GM19372 (cell line): ENCODE results near the gene OIP5.
"Not testable (repeated sequence)": the region's sequence is repeated elsewhere in the genome, so short reads cannot be mapped to it uniquely, and the experiment has no call there.

Experiments
- ATAC-seq: cut with Tn5 transposase; IDR thresholded peaks from one replicate; pipeline ENCODE4 v1.9.1; 2021; ENCODE audit warnings: mild to moderate bottlenecking, low read depth, moderate library complexity; ENCODE audit not compliant: unreplicated experiment

OIP5 gene

GRCh38 chr15:41304149-41304770, 28.1 kb downstream of the OIP5 start:
- ATAC-seq = no peak

DNA sequence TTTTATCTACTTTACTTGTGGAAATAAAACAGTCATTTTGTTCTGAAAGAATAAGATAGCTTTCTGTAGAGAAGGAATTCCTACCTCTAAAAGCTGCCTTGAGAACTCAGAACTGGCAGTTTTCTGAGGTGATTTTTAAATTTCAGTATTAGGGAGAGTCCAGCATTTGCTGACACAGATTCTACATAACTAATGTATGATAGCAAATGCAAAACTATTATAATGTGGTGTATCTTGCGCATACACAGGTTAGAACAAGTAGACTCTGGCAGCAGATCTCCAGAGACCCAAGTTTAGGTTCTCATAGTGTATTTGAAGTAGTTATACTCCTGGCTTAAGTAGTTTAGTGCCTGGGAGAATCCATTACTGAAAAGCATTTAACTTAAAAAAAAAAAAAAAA, 30.8 kb downstream of the OIP5 start:
- no peak for ATAC-seq

GRCh38 chr15:41301139-41301538, 31.3 kb downstream of the OIP5 start:
- not testable (repeated sequence) for ATAC-seq

- no peak for ATAC-seq
Measured at GRCh38 chr15:41292521-41292920, 39.9 kb downstream of the OIP5 start.

- no peak for ATAC-seq
Measured at GRCh38 chr15:41291065-41291631, 41.2 kb downstream of the OIP5 start.

DNA sequence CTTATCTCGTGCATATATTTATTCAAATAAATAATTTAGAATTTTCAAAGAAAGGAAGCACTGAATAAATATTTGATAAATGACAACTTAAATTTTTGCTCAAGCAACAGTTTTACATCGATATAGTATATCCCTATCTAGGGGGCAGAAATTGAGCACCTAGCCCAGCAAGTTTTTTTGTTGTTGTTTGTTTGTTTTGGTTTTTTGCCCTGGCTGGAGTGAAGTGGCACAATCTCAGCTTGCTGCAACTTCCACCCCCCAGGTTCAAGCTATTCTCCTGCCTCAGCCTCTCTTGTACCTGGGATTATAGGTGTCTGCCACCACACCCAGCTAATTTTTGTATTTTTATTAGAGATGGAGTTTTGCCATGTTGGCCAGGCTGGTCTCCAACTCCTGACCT, 42.4 kb downstream of the OIP5 start:
- ATAC-seq = no peak

- ATAC-seq = no peak
Measured at GRCh38 chr15:41288464-41288863, 43.9 kb downstream of the OIP5 start.

DNA sequence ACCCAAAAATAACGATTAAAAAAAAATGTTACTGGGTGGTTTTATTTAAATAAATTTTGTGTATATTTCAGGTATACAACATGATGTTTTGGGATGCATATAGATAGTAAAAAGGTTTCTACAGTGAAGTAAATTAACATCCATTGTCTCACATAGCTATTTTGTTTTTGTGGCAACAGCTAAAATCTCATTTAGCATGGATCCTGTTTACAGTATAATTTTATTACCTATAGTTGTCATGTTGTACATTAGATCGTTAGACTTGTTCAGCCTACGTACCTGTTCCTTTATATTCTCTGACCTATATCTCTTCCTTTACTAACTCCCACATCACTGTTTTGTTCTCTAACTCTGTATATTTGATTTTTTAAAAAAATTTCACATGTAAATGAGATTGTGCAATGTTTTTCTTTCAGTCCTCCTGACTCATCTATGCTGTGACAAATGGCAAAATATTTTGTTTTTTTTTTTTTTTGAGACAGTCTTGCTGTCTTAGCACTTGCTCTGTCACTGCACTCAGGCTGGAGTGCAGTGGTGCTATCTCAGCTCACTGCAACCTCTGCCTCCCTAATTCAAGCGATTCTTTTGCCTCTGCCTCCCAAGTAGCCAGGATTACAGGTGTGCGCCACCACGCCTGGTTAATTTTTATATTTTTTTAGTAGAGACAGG, 45.6 kb downstream of the OIP5 start:
- ATAC-seq = no peak

GRCh38 chr15:41285285-41285684, 47.1 kb downstream of the OIP5 start:
- ATAC-seq = no peak

DNA sequence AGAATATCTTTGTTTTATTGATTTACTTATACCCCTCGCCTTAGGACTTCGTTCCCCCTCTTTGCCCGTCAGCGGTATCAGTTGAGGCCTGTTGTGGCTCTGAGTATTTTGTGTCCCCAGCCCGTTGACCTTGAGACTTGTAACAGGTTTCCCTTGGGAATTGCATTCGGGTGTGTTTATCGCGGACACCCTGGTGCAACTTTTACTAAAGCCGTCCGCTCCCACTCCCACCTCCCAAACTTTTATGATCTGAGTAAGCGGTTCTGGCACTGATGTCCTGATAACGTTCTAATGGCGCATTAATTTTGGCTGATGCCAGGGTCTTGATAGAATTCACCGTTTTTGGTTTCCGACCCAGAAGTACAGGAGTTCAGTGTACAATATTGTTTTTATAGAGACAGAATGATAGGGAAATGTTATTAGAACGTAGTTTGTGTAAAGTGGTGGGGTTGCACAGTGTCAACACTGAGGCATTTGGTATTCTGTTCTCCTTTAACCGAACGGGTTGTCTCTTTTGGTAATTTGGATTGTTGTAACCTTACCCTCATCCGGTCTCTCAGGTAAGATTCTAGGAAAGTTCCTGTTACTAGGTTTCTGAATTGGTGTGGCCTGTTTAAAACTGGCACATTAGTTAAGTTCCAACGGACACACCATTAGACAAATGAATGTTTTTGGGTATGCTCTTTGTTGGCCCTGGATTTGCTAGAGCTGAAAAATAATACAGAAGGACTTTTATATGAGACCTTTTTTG, 47.8 kb downstream of the OIP5 start:
- ATAC-seq = no peak

DNA sequence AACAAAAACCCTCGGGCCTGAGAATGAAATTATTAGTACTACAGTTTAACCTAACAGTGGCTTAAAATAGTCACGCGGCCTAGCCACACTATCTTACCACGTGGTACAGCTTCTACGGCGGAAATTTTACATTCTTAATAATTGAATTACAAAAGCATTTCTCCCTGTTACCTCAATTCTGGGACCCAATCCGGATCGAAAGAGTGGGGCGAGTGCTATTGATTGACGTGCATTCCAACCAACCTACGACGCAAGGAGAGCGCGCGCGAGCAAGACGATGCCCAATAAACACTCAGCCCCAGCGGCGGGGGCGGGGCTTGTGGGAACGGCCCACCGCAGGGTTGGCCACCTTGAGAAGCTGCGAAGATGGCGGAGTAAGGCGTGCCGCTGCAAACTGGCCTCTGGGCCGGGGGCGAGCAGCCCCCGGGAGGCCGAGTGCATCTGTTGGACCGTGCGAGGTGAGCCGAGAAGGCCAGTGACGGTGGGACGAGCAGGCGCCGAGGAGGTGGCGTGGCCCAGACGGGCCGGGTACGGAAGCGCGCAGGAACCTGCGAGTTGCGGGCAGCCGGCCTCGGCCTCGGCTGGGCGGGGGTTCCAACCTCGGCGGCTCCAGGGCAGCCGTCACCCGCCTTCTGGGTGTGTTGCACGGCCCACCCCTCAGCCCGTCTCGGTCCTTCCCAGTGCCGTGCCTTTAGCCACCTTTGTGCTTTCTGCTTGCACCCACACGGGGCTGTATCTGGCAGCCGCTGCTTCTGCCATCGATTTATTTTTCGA, 48.6 kb downstream of the OIP5 start:
- peak; percentile 96 for ATAC-seq

DNA sequence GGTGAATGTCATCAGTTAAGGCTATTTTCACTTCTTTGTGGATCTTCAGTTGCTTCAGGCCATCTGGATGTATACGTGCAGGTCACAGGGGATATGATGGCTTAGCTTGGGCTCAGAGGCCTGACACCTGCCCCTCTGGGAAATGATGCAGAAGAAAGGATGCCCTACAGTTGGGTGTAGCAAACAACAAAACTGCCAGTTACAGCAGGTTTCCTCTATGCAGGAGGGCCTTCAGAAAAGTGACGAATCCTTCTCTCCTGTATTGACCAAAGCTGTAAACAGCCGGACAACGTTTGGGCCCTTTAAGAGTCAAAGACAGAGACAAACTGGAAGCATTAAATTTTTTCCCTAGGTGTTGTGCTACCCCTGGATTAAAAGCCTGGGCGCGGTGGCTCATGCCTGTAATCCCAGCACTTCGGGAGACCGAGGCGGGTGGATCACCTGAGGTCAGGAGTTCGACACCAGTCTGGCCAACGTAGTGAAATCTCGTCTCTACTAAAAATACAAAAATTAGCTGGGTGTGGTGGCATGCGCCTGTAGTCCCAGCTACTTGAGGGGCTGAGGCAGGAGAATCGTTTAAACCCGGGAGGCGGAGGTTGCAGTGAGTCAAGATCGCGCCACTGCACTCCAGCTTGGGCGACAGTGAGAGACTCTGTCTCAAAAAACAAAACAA, 49.3 kb downstream of the OIP5 start:
- ATAC-seq = not testable (repeated sequence)

DNA sequence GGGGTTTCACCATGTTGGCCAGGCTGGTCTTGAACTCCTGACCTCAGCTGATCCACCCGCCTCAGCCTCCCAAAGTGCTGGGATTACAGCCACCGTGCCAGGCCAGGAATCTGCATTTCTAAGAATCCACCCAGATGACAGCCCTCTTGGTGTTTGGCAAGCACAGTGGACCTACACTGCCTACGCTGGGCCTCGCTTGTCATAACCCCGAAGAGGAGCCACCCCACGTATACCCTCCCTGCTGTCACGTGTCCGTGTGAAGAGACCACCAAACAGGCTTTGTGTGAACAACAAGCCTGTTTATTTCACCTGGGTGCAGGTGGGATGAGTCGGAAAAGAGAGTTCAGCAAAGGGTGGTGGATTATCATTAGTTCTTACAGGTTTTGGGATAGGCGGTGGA, 50.0 kb downstream of the OIP5 start:
- not testable (repeated sequence) for ATAC-seq

DNA sequence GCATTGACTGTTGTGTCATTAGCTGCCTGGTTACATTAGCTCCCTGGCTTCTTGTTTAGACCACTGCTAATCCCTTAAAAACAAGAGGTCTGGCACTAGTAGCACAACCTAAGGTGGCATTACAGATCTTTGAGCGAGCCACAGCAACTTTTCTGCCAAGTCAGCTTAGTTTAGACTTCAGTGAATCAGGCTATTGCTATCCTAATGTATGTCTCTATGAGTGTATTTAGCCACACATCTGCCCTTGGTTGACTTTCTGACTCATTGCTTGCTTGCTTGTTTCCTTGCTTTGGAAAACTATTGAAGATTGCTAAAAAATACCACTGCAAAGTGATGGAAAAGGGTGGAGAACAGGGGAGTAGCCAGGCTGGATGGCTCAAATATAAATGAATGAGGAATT, 51.2 kb downstream of the OIP5 start:
- no peak for ATAC-seq

- no peak for ATAC-seq
Measured at GRCh38 chr15:41279535-41280283, 52.7 kb downstream of the OIP5 start.

GRCh38 chr15:41278319-41278718, 54.1 kb downstream of the OIP5 start:
- ATAC-seq = no peak

DNA sequence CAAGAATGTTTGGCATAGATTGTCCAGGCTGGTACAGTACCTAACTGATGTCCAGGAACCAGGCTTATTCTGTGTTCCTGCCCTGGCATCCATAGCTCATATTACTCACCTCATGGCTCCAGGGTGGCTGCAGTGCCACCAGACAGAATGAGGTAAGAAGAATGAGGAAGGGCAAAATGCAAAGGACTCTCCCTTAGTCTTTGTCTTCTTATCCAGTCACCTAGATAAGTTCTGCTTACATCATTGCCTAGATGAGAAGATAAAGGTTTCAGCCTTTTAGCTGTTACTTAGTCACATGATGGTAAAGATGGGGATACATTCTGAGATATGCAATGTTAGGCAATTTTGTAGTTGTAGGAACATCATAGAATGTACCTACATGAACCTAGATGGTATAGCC, 55.6 kb downstream of the OIP5 start:
- ATAC-seq = no peak

DNA sequence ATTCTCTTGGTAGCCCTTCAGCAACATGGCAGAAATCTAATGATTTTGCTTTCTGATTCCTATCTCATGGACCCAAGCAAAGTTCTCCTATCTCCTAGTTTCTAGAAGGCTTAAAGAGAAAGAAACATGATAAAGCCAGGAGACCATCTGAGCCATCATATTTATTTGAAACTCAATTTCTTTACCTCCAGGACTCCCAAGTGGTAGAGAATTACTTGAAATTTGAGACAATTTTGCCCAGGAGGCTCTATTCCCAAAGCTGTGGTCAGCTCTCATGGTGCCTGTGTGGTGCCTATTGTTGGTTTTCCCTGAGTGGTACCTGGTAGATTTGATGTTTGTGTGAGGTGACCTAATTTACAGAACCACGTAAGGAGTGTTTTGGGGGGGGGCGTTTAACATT, 62.5 kb downstream of the OIP5 start:
- no peak for ATAC-seq

DNA sequence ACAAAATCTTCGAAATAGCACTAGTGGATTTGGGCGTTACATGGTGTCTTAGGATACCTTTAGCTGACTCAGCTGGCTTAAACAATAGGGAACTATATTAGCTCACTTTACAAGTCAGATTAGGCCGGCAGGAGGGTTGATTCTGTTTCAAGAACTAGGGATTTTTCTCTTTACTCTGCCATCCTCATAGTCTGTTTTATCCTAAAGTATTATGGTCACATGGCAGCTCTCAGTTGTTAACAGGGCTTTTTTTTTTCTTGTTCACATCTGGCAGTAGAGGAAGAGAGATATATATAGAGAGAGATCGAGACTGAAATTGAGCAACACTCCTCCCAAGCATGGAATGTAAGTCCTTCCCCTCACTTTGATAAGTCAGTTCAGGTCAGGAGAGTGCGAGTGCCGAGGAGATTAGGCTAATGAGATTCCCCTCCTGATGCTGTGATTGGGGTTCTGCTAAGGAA, 68.5 kb downstream of the OIP5 start:
- ATAC-seq = no peak
